GM18868 (cell line): ENCODE measurements around the gene MICAL3.
"Not testable (repeated sequence)": the region's sequence is repeated elsewhere in the genome, so short reads cannot be mapped to it uniquely, and the experiment has no call there.

Experiments
- ATAC-seq: cut with Tn5 transposase; IDR thresholded peaks from one replicate; pipeline ENCODE4 v1.9.1; 2021; ENCODE audit warnings: mild to moderate bottlenecking, moderate library complexity; ENCODE audit not compliant: unreplicated experiment

MICAL3 gene

GRCh38 chr22:18059473-18059872 is 35.1 kb upstream of the MICAL3 start:
- ATAC-seq, result no peak

- no peak for ATAC-seq
Measured at GRCh38 chr22:18059094-18059417, 34.7 kb upstream of the MICAL3 start.

GRCh38 chr22:18058371-18059093 is 34.2 kb upstream of the MICAL3 start:
- ATAC-seq, result no peak

GRCh38 chr22:18057568-18058209 is 33.3 kb upstream of the MICAL3 start:
- ATAC-seq, result peak; percentile 81

- peak; percentile 73 for ATAC-seq
Measured at GRCh38 chr22:18056807-18057474, 32.6 kb upstream of the MICAL3 start.

- ATAC-seq, result no peak
Measured at GRCh38 chr22:18056161-18056666, 31.9 kb upstream of the MICAL3 start.

- ATAC-seq, result no peak
Measured at GRCh38 chr22:18055619-18056160, 31.3 kb upstream of the MICAL3 start.

GRCh38 chr22:18053216-18053946 is 29.0 kb upstream of the MICAL3 start:
- not testable (repeated sequence) for ATAC-seq

- ATAC-seq, result not testable (repeated sequence)
Measured at GRCh38 chr22:18051113-18051512, 26.8 kb upstream of the MICAL3 start.

GRCh38 chr22:18050065-18050464 is 25.7 kb upstream of the MICAL3 start:
- no peak for ATAC-seq

- no peak for ATAC-seq
Measured at GRCh38 chr22:18048441-18048898, 24.1 kb upstream of the MICAL3 start.

GRCh38 chr22:18048041-18048440 is 23.7 kb upstream of the MICAL3 start:
- no peak for ATAC-seq

GRCh38 chr22:18045794-18046193 is 21.4 kb upstream of the MICAL3 start:
- no peak for ATAC-seq

- no peak for ATAC-seq
Measured at GRCh38 chr22:18044548-18045271, 20.3 kb upstream of the MICAL3 start.

GRCh38 chr22:18042685-18043084 is 18.3 kb upstream of the MICAL3 start:
- no peak for ATAC-seq

GRCh38 chr22:18040898-18041297 is 16.5 kb upstream of the MICAL3 start:
- not testable (repeated sequence) for ATAC-seq

- ATAC-seq, result no peak
Measured at GRCh38 chr22:18035751-18036150, 11.4 kb upstream of the MICAL3 start.

GRCh38 chr22:18034076-18034475 is 9.7 kb upstream of the MICAL3 start:
- no peak for ATAC-seq

- ATAC-seq, result no peak
Measured at GRCh38 chr22:18033204-18033998, 9.0 kb upstream of the MICAL3 start.
